Caki2 (cell line): ENCODE measurements around the gene RELT. TPM values are rescaled to one million over a fixed set of nuclear protein-coding genes. Genes with fewer than 3 reads are reported as not detected.

Experiments
- DNase-seq: peaks from one replicate; pipeline ENCODE4 v3.0.0-alpha.2; 2015; ENCODE audit warnings: low read depth
- in situ Hi-C: cut with HindIII; loops from 2 replicates; pipeline ENCODE4 v1.10.0; 2016; ENCODE audit warnings: low sequenced_read_pairs, low pct_unique_long_range_greater_than_20kb, mixed read lengths
- total RNA-seq: library from RNA; depleted of rRNA; stranded (reverse); fragments of >200 nt; shearing (Covaris generic); gene quantifications from 2 replicates; pipeline ENCODE4 v1.2.3, GENCODE V29; 2014; ENCODE audit warnings: low replicate concordance; rRNA removed

Gene RELT, protein sequence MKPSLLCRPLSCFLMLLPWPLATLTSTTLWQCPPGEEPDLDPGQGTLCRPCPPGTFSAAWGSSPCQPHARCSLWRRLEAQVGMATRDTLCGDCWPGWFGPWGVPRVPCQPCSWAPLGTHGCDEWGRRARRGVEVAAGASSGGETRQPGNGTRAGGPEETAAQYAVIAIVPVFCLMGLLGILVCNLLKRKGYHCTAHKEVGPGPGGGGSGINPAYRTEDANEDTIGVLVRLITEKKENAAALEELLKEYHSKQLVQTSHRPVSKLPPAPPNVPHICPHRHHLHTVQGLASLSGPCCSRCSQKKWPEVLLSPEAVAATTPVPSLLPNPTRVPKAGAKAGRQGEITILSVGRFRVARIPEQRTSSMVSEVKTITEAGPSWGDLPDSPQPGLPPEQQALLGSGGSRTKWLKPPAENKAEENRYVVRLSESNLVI
- total RNA-seq = 2.5 and 3.8 TPM in 2 replicates

DNA sequence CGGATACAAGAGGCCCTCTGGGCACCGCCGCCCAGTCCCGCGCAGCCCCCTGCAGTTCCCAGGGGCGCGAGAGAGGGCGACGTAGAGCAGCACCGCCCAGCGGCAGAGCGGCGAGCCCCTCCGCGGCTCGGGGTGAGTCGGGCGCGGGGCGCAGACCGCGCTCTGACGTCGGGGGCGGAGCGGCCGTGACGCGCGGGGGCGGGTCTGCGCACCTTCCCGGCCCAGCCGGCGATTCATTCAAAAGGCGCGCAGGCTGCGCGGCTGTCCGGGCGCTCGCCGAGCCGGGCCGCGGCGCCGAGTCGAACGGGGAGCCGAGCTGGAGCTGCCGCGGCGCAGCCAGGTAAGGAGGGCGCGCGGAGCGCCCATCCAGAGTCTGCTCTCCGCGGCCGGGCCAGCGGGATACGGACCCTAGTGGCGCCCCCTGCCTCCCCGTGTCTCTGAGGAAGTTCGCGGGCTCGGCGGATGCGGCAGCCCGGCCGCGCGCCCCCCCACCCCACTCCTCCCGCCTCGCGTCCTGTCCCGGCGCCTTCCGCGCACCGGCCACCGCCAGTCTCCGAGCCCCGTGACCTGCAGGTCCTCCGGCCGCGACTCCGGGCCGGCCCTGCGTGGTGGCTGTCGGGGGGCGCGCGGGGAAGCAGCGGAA is at the start of gene RELT:
RELT (plus strand) TSS at position 240 of the 643 bp plus-strand sequence. CDS start 12,738 bp downstream, outside the sequence.
- DNase-seq = peak; percentile 87
- in situ Hi-C loops = no loop called here

DNA sequence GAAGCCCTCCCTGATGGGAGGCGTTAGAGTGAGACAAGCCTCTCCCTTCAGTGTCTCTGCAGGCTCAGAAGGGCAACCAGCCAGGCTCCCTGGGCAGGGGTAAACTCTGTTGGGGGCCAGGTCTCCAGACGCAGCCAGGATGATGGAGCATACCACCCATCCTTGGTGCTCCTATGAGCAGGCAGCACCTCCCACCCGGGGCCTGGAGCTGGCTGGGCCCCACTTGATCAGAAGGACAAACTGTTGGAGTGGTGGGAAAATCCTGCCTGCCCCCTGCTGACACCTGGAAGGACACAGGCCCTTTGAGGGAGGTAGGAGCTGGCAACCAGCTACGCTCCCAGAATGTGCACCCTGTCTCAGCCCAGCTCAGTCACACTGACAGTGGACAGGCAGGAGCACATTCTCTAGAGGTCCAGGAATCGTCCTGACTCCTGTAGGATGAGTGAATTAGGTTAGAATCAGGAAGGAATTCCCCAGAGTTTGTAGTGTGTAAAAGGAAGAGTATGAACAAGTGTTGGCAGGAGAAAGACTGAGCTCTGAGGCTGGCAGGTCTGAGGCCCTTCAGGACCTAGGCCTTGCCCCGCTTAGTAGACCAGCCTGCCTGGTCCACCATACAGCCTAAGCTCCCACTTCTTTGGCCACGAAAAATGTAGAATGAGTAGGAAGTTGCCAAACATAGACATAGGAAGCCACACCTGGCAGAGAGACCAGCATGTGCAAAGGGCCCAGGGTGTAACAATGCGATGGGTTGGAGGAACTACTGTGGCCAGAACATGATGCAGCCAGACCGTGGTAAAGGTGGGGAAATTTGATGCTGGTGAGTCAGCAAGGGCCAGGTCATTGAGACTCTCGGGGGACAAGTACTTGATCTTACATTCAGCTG is 49.0 kb upstream of the RELT start:
- in situ Hi-C loops = no loop called here
- no peak for DNase-seq

DNA sequence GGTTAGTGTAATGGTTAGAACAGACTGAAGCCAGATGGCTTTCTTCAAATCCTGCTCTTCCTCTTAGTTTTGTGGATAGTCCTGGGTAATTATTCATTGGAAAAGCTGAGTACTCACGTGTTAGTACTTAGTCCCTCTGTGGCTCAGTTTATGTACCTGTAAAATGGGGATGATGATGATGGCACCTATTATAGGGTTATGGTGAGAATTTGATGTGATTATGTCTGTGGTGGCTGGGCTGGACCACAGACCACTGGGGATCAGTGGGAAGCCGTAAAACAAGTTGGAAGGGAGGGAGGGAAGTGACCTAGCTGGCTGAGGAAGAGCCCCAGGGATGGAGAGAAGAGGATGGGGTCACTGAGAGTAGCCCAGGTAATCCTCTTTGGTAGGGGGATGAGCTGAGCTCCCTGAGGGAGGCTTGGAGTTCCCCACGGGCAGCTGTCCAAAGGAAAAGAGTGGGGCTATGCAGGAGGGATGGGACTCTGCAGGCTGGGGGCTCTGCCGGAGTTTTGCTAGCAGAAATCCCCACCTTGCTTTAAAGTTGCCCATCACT is 48.3 kb upstream of the RELT start:
- in situ Hi-C loops = no loop called here
- DNase-seq = no peak

DNA sequence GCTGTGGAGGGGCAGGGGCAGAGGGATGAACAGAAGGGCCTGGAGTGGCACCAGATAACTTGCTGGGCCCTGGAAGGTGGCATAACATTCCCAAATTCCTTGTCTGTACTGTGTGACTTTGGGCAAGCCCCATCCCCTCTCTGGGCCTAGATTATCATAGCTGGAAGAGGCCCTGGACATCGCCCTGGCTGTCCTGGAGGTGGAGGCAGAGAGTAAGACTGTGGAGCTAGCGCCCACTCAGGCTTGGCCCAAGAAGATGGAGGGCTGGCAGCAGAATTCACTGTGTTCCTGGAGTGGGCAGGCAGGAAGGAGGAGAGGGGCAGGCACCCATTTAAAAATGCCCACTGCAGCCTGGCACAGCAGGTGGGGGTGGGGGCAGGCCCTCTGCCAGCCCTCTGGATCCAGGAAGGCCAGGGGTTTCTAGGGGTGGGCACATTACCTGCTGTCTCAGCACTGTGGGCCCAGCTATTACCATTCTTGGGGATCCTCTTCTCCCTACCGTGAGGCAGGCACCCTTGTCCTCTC is 45.6 kb upstream of the RELT start:
- in situ Hi-C loops = no loop called here
- DNase-seq = peak; percentile 22

DNA sequence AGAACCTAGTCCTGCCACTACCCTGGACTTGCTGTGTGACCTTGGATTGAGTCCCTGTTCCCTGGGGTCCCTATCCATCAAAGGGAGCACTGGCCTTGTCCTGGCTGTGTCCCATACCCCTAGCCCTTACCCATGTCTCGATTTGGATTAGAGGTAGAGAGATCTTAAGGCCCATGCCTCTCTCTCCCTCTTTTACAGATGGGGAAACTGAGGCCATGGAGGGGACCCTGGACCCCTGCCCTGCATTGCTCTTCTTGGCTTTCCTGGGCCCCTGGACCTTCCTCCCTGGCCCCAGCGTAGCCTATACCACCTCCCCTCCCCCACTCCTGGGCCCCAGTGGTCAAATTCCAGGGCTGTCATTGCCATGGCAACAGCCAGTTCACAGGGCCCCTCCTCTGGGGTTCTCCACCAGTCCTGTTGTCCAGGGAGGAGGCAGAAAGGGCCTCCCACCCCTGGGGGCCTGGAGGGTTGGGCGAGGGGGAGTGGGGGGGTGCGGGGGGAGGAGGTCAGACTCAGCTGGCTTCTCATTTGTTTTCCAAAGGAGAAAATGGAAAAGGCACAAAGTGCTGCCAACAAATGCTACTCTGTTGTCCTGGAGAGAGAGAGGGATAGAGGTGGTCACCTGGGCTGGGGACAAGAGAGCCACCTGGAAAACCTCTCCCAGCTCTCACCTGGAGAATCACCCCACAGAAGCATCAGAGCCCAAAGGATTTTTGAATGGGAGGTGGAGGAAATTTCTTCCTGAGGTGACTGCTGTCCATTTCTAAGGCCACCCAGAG is 44.9 kb upstream of the RELT start:
- in situ Hi-C loops = no loop called here
- no peak for DNase-seq

DNA sequence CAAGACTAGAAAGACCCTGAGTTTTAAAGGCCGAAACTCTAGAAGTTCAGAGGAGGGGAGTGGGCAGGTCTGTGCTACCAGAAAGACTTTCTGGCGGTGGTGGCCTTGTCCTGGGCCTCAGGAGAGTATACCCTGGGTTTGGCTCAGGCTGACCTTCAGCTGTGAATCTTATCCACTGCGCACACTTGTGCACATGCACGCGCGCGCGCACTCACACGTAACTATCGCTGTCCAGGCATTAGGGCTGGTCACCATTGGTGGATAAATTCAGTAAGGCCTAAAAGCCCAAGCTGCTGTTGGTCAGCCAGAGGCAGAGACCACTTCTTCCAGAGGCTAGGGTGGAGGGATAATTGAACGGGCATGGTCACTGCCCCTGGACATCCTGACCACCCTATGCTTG is 43.0 kb upstream of the RELT start:
- in situ Hi-C loops = no loop called here

DNA sequence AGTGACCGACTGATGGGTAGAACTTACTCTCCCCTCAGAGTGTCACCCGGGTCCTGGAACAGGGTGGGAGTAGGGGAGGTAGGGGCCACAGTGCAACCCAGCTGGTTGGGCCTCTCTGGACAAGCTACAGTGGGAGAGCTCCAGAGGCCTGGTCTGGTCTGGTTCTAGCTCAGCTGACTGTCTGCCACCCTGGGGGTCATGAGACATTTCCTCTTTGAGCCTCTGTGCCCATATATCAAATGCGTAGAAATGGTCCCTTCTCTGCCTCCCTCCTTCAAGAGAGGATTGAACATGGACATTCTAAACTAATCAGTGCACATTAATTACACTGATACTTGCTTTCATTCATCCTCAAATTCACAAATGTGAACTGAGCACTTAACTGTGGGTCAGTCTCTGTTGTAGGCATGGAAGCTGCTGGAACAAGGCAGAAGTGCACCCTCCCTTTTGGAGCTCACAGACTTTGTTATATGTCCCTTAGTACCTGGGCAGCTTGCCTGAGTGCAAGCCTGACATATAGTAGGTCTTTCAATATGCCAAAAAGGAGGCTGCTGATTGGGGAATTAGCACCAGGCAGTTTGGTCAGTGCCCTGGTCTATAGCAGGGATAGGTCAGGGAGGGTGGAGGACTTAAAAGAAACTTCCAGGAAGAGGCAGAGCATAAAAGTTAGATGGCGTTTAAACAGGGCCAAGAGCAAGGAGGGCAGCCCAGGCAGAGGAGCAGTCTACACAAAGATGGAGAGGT is 42.4 kb upstream of the RELT start:
- no peak for DNase-seq
- in situ Hi-C loops = no loop called here

More for the DNA sequence above, 43.0 kb upstream of the RELT start:
- DNase-seq = no peak

DNA sequence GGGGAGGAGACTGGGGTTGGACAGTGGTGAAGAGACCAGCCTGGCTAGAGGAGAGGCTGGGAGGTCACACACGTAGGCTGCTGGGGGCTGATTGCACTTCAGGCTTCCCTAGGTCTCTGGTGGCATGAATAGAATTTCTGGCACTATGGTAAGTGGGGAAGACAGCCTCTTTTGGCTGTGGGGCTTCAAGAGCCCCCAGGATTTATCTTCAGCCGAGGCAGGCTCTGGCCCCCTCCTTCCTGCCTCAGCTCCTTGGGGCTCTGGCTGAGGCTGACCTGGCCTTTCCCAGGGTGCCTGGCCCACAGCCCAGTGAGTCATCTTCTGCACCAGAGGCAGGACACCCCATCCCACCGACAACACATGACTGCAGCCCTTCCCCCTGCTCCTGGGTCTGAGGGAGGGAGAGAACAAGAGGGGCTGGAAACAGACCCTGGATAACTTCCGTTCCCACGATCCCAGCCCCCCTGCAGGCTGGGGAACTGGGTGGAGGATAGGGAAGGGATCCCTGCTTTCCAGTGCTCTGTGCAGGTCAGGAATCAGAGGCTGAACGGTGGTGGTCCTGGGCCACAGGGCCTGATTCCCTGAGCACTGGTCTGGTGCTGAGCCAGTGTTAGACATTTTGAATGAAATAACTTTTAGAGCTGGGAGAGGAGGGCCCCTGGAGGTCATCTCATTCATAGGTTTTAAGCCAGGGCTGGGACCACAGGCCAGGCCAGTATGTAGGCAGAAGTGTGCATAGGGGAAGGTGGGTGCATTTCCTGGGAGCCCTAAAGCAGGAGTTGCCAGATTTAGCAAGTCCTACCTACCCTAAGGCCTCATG is 41.6 kb upstream of the RELT start:
- in situ Hi-C loops = no loop called here

DNA sequence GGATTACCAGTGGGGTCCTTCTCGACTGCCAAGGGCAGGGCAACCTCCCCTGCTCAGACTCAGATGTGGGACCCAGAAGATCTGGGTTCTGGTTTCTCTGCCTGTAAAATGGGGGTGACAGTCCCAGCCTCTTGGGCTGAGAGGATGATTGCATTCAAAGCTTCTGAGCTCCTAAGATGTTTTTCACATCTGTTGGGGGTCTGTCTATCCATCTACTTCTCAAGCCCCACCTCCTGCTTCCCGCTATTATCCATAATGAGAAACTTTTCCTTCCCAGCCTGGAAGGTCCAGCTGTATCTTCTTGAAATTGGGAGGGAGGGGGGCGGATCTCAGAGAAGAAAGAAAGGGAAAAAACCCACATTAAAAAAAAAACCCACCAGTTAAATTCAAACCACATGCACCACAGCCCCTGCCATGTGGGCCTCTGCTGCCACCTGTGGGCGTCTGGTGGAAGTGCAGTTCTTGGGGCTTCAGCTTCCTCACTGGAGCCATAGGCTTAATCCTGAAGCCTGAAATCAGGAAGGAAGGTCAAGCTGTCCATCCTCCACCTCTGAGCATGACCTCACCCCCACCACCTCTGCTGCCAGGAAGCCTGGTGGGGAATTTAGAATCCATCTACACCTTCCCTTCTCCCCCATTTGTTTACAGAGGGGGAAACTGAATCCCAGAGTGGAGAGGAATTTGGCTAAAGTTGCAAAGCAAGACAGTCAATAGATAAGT is 40.8 kb upstream of the RELT start:
- peak; percentile 65 for DNase-seq
- in situ Hi-C loops = no loop called here

More for the DNA sequence above, 41.6 kb upstream of the RELT start:
- DNase-seq = peak; percentile 62

DNA sequence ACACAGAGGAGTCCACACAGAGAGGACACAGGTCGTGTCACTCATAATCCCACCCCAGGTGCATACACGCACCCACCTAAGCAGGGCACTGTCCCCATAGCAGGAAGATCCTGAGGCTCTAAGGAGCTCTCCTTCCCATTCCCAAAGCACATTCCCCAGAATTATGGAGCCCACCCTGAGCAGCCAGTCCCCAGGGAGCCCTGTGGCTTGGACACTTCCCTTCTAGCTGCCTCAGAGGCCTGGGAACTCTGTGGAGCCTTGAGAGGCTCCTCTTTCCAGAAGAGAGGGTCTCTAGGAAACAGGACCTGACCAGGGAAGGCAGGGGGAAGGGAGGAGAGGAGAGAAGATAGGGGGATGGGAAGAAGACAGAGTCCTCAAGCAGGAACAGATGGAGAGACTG is 38.4 kb upstream of the RELT start:
- in situ Hi-C loops = no loop called here
- DNase-seq = no peak

DNA sequence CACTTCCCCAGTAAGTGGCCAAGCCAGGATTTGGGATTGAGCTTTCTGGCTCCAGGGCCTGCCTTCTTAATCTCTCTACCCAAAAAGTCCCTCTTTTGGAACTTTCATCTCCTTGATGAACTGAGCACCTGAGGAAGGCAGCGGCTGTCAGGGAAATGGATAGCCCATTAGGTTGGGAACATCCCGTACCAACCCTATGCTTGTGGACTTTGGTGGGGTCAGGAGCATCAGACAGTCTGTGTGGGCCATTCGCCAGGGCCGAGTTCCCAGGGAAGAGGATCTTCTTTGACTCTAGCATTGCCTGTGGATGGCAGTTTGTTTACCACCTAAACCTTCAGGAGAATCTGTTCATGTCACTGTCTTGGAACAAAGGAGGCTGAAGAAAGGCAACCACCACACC is 37.9 kb upstream of the RELT start:
- in situ Hi-C loops = no loop called here
- no peak for DNase-seq

DNA sequence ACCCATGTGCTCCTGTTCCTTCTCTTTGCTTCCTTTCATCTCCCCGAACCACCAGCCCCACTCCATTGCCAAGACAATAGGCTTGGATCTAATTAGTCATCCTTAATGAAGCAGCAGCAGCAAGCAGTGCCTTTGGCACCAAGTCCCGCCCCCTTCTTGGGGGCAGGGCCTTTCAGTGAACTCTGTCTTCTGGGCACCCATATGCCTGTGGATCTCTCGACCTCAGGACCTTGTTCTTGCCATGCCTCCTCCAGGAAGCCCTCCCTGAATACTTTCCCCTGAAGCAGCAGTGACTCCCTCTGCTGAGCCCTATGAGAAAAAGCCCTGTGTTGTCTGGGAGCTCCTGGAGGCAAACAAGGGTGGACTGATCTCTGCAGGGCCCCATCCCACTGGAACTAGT is 36.0 kb upstream of the RELT start:
- in situ Hi-C loops = no loop called here
- no peak for DNase-seq

DNA sequence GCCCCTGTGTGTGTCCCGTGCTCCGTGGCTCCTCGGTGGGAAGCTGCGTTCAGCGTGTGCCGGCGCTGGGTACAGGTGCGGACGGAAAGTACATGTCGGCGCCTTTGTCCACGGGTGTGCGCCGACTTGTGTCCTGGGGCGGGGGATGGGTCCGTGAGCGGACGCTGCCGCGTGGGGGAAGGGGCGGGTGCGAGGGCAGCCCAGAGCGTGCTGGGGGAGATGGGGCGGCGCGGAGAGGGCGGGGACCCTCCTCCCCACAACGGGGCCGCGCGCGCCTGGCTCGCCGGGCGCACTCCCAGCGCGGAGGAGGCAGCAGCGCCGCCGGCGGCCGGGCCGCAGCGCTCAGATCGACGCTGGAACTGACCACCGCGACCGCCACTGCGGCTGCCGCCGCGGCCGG is 33.6 kb upstream of the RELT start:
- in situ Hi-C loops = no loop called here
- DNase-seq = no peak

DNA sequence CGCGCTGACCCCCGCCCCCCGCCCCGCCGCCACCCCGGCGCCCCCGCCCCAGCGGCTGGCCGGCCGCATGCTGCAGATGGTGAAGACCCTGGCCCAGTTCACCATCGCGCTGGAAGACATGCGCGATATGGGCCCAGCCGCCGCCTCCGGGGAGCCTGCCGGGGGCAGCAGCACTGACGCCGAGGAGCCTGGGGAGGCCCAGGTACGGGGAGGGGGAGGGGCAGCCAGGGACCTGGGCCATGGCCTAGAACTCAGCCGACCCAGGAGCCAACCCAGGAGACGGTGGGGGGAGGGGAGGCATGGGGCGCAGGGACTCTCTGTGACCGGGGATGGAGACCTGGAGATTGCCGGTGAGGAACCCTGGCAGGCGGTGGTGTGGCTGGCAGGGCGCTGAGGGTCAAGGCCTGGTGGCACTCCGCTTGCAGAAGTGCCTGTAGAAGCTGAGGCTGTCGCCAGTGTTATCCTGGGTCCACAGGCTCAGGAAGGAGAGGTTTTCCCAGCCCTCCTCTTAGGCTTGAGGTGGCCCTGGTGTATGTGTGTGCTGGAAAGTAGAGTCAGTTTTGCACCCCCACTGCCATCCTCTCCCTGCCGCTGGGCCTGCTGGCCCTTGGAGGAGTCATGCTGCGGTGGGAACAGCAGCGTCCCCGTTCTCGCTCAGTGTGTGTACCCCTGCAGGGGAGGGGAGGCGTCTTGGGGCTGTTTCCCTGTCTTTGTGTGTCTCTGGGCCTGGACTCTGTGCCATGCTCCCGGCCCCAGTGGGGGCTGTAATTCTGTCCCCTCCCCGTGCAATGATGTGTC is 32.9 kb upstream of the RELT start:
- in situ Hi-C loops = no loop called here
- DNase-seq = no peak

DNA sequence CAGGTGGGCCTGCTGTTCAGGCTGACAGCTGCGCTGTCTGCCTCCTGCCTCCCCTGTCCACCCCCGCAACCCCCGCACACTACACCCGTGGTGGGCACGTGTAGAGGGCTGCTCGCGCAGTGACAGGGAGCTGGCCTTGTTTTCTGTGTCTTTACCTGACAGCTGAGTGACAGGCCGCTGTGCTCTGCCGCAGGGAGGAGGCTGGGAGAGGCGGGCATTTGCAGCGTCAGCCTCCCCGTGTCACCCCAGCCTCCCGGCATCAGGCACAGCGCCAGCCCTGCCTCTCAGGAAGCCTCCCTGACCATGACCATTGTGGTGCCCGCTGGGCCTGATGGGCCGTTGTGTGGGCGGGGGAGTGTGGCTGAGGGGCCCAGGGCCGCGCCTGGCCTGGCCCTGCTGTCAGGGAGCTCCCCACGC is 32.0 kb upstream of the RELT start:
- no peak for DNase-seq
- in situ Hi-C loops = no loop called here
